Measurements from ENCODE around the gene OR56A3.

DNA sequence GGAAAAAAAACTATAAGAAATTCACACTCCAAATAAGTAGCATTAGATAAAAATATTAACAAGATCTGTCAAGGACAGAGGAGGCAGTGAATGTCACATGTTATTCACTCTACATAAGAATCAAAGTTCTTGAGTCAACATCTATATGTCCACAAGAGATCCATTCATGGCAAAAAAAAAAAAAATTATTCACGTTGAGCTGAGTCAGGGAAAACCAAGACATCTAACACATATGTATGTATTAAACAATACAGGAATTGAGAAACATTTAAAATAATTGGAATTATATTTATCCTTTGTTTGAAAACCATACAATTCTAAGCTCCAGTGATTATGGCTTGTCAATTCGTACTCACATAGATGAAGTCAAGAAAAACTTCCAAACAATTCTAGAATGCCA lies 24.9 kb downstream of the OR56A3 start:
- TF ChIP-seq POLR2A (IDR thresholded peaks at IDR 0.05), result no peak
- TF ChIP-seq, protein P1, sequence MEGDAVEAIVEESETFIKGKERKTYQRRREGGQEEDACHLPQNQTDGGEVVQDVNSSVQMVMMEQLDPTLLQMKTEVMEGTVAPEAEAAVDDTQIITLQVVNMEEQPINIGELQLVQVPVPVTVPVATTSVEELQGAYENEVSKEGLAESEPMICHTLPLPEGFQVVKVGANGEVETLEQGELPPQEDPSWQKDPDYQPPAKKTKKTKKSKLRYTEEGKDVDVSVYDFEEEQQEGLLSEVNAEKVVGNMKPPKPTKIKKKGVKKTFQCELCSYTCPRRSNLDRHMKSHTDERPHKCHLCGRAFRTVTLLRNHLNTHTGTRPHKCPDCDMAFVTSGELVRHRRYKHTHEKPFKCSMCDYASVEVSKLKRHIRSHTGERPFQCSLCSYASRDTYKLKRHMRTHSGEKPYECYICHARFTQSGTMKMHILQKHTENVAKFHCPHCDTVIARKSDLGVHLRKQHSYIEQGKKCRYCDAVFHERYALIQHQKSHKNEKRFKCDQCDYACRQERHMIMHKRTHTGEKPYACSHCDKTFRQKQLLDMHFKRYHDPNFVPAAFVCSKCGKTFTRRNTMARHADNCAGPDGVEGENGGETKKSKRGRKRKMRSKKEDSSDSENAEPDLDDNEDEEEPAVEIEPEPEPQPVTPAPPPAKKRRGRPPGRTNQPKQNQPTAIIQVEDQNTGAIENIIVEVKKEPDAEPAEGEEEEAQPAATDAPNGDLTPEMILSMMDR (IDR thresholded peaks at IDR 0.05), result no peak
